Central memory CD8-positive, alpha-beta T cell (primary cell): ENCODE data around the gene GRPR.

Experiments used
- ATAC-seq: fragments of 150-1000 bp; cut with Tn5 transposase; replicated peaks from 2 replicates; pipeline ENCODE4 v1.10.0; 2022; ENCODE audit warnings: mild to moderate bottlenecking, moderate FRiP score, moderate number of reproducible peaks; ENCODE audit not compliant: poor library complexity, severe bottlenecking; ENCODE audit errors: extremely low read depth
- DNase-seq, 2 donors: peaks; one replicate each; pipeline ENCODE4 v3.0.0; 2021; ENCODE audit warnings: low spot score in 2 of 2
- H3K27ac Mint-ChIP-seq: one replicate; pipeline ENCODE4 v1.8.0; 2022; ENCODE audit warnings: low read depth, mild to moderate bottlenecking, moderate library complexity, mixed read lengths
- H3K27me3 Mint-ChIP-seq: one replicate; pipeline ENCODE4 v1.8.0; 2022; ENCODE audit warnings: mixed read lengths
- H3K36me3 Mint-ChIP-seq: one replicate; pipeline ENCODE4 v1.8.0; 2022; ENCODE audit warnings: mild to moderate bottlenecking, moderate library complexity, mixed read lengths; ENCODE audit not compliant: insufficient read depth
- H3K4me1 Mint-ChIP-seq: one replicate; pipeline ENCODE4 v1.8.0; 2022; ENCODE audit warnings: mixed read lengths
- H3K4me3 Mint-ChIP-seq: one replicate; pipeline ENCODE4 v1.8.0; 2022; ENCODE audit warnings: mild to moderate bottlenecking, moderate library complexity, mixed read lengths
- H3K9me3 Mint-ChIP-seq: one replicate; pipeline ENCODE4 v1.8.0; 2022; ENCODE audit warnings: mixed read lengths

GRPR gene

DNA sequence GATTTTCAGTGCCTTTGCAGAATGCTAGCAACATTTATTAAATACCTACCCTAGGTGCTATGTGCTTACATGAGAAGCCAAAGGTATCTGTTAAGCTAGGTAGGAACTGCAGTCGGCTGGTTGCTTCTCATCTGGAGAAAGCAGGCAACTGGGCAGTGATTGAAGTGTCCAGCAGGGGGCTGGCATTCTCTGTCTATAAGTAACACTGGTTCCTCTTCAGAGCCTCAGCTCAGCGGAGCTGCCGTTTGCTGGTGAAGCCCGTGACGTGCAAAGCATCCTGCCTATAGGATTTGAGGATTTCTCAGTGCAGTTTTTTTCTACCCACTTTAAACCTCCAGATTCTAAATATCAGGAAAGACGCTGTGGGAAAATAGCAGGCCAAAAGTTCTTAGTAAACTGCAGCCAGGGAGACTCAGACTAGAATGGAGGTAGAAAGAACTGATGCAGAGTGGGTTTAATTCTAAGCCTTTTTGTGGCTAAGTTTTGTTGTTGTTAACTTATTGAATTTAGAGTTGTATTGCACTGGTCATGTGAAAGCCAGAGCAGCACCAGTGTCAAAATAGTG, at the start of gene GRPR:
Gene GRPR, plus strand, starts transcription at position 344 of the 565 bp plus-strand sequence. CDS start 389 bp downstream, outside the sequence.
- no peak within 1 kb of the TSS for H3K27ac Mint-ChIP-seq
- no peaks in the 10 kb centered on the region for H3K9me3 Mint-ChIP-seq
- no peaks in the 10 kb centered on the region for H3K36me3 Mint-ChIP-seq
- H3K4me1 Mint-ChIP-seq, result peaks cover 7% of the 10 kb centered on the region
- H3K27me3 Mint-ChIP-seq, result peaks cover 15% of the 10 kb centered on the region
- no peak within 1 kb of the TSS for H3K4me3 Mint-ChIP-seq
- DNase-seq (peak; percentile 13), ATAC-seq (peak; percentile 62)

DNA sequence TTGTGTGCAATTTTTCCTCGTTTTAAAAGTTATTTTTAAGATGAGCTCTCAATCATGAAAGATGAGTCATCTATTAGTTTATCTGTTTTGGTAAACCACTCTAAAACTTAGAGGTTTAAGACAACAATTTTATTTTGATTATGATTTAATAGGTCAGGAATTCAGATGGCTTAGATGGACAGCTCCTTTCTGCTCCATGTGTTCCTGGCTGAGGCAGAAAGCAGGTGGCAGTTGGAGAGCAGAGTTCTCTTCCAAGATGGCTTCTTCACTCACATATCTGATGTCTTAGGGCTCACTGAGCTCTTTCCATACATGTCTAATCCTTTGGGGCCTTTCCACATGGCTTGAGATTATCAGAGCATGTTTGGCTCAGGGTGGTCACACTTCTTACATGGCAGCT, 48.3 kb upstream of the GRPR start:
- Mint-ChIP-seq H3K36me3 (no peaks in the 10 kb centered on the region), H3K4me3 (no peak overlapping the region), H3K4me1 (no peaks in the 10 kb centered on the region), H3K27me3 (peaks cover 38% of the 10 kb centered on the region), H3K9me3 (no peaks in the 10 kb centered on the region), H3K27ac (no peak overlapping the region)
- ATAC-seq, result no peak
- DNase-seq, result no peak

DNA sequence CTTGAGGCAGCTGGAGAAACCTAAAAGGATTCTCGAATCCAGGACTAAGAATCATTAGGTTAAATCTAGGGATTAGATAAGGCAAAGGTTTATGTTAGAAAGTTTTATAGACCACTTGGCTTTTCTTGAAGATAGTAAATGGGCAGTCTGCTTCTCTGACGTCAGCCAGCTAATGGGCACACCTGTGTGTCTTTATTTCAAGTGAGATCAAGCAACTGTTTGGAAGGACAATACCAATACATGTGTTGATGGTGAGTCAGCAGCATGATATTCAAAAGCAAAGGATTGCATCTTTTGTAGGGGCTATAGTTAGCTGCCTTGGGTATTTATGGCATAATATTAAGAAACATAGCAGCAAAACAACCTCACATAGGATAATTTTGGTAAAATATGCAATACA, 46.5 kb upstream of the GRPR start:
- no peak overlapping the region for H3K4me3 Mint-ChIP-seq
- no peaks in the 10 kb centered on the region for H3K9me3 Mint-ChIP-seq
- H3K4me1 Mint-ChIP-seq, result no peaks in the 10 kb centered on the region
- DNase-seq, result no peak
- no peaks in the 10 kb centered on the region for H3K36me3 Mint-ChIP-seq
- H3K27me3 Mint-ChIP-seq, result peaks cover 34% of the 10 kb centered on the region
- H3K27ac Mint-ChIP-seq, result no peak overlapping the region
- ATAC-seq, result no peak

DNA sequence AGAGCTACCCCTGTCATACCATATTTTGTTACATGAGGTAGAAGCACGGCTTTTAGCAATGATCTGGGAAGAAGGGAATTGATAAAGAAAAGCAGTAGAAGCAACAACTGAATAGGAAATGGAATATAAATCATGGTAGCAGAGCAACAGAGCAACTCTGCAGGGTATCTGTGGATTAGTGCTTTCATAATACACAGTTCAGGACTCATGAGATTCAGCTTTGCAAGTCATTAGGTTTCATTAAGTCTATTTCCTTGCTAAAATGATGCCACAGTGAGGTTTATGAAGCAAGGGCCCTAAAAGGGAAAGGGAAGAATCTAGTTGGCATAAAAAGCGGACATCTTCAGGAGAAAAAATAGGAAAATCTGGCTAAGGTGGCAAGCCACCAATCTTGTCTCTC, 45.6 kb upstream of the GRPR start:
- Mint-ChIP-seq H3K27ac (no peak overlapping the region), H3K9me3 (no peaks in the 10 kb centered on the region), H3K27me3 (peaks cover 24% of the 10 kb centered on the region), H3K4me3 (no peak overlapping the region), H3K36me3 (no peaks in the 10 kb centered on the region), H3K4me1 (no peaks in the 10 kb centered on the region)
- ATAC-seq (no peak), DNase-seq (no peak)

DNA sequence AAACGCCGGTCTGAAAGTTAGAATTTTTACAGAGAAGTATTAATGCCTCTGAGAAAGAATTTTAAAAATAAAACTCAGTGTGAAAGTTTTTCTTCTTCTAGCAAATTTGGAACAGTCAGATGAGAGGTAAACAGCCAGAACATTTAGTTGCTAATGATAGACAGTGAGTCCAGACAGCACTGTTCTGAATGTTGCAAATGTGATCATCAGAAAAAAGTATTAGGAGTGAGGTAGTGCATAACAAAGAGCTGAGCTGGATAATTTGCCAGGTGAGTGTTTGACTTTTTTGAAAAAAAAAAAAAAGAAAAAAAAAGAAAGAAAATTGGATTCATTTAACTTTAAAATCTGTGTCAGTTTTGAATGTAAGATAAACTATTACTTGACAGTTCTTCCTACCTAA, 42.0 kb upstream of the GRPR start:
- no peak overlapping the region for H3K27ac Mint-ChIP-seq
- no peaks in the 10 kb centered on the region for H3K36me3 Mint-ChIP-seq
- peaks cover 18% of the 10 kb centered on the region for H3K27me3 Mint-ChIP-seq
- ATAC-seq, result no peak
- no peaks in the 10 kb centered on the region for H3K4me1 Mint-ChIP-seq
- no peak for DNase-seq
- no peak overlapping the region for H3K4me3 Mint-ChIP-seq
- no peaks in the 10 kb centered on the region for H3K9me3 Mint-ChIP-seq

DNA sequence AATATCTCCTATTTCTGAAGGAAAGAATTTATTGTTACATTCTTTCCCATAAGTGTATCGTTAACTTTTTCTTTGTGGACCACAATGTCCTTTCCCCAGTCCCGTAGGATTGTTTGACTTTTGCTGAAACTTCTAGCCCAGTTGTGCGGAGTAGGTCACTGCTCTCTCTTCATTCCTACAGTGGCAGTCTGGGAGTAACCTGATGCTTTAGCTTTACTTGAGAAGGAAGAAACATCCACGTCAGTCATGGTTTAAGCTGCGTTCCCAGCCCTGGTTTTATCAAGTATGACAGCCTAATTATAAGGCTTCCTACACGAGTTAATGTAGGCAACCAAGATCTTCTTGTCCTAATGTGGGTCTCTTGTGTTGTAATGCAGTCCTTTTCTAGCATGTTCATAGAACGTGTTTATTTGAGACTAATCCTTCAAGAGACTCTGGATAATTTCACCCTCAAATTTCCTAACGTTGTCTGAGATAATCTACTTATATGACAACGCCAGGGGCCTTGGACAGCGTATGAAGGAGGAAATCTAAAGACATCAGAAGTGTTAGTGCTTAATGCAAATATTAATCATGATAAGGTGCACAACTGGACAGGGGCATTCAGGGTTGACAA, 40.8 kb upstream of the GRPR start:
- no peak overlapping the region for H3K4me3 Mint-ChIP-seq
- no peak for DNase-seq
- H3K27me3 Mint-ChIP-seq, result peaks cover 12% of the 10 kb centered on the region
- ATAC-seq, result no peak
- no peaks in the 10 kb centered on the region for H3K4me1 Mint-ChIP-seq
- no peak overlapping the region for H3K27ac Mint-ChIP-seq
- no peaks in the 10 kb centered on the region for H3K9me3 Mint-ChIP-seq
- no peaks in the 10 kb centered on the region for H3K36me3 Mint-ChIP-seq

DNA sequence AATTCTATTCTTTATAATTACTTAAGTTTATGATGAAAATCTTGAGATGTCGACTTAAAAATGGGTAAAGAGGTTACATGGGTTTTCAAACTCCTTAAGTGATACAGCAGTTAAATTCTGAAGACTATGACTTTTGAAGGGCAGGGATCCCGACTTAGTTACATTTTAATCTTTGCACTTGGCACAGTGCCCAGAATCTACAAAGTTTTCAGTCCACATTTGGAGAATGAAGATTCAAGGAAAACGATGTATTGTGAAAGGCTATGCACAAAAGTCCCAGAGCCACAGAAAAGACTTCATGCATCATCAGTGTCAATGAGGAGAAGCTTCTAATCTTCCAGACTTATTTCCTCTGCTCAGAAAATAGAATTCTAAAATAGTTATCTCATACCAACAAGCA, 36.3 kb upstream of the GRPR start:
- Mint-ChIP-seq H3K27ac (no peak overlapping the region), H3K27me3 (peaks cover 11% of the 10 kb centered on the region), H3K9me3 (no peaks in the 10 kb centered on the region), H3K4me3 (no peak overlapping the region), H3K36me3 (no peaks in the 10 kb centered on the region), H3K4me1 (no peaks in the 10 kb centered on the region)
- DNase-seq (no peak), ATAC-seq (no peak)

DNA sequence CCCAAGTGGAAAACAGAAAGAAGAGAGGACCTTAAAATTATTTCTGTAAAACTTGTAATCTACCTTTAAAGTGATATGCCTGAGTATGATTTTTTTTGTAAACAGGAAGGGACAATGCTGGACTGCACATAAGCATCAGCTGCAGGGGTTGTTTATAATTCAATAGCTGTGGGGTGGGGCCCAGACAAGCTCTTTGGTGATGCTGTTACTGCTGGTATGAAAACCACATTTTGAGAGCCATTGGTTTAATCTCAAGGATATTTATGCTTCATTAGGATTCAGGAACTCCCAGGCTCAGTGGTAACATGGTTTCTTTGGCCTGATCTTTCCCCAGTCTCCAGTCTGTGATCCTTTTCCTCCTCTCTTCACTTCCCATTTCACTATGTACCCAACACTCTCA, 34.3 kb upstream of the GRPR start:
- H3K27me3 Mint-ChIP-seq, result peaks cover 13% of the 10 kb centered on the region
- DNase-seq (no peak), ATAC-seq (no peak)
- no peaks in the 10 kb centered on the region for H3K36me3 Mint-ChIP-seq
- H3K27ac Mint-ChIP-seq, result no peak overlapping the region
- no peak overlapping the region for H3K4me3 Mint-ChIP-seq
- no peaks in the 10 kb centered on the region for H3K9me3 Mint-ChIP-seq
- H3K4me1 Mint-ChIP-seq, result no peaks in the 10 kb centered on the region

DNA sequence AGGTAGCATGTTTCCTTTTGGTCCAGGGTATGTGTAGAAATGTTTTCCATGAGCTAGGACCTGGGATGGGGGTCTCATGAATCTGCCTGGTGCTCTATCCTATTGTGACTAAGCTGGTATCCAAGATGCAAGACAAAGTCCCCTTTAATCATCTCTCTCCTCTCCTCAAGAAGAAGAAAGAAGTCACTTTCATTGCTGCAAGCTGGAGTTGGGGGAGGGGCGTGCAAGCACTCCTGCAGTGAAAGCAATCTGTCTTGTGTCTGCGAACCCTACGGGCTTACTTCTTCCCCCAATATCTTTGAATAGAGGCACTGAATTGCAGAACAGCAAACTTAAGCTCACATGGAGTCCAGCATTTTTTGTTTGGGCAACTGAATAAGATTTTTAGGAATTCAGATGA, 27.2 kb upstream of the GRPR start:
- ATAC-seq (no peak), DNase-seq (no peak)
- H3K9me3 Mint-ChIP-seq, result no peaks in the 10 kb centered on the region
- H3K4me3 Mint-ChIP-seq, result no peak overlapping the region
- H3K27me3 Mint-ChIP-seq, result peaks cover 10% of the 10 kb centered on the region
- H3K36me3 Mint-ChIP-seq, result no peaks in the 10 kb centered on the region
- no peaks in the 10 kb centered on the region for H3K4me1 Mint-ChIP-seq
- H3K27ac Mint-ChIP-seq, result no peak overlapping the region

DNA sequence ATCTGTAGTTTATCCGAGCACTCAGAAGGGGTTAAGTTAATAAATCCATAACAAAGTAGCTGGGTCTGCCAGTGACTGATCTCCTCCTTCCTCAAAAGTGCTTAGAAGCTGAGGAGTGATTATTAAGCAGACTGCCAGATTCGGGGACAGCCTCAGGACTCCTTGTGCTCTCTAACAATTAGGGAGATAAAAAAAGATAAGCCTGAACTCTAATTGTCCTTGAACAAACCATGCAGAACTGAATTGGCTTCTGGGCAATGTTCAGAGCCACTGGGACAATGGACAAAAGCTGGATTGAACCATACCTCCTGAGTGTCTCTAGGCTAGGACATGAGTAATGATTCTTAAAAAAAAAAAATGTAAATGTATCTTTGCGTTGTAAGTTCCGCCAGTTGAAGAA, 22.7 kb upstream of the GRPR start:
- Mint-ChIP-seq H3K9me3 (no peaks in the 10 kb centered on the region), H3K4me3 (no peak overlapping the region)

DNA sequence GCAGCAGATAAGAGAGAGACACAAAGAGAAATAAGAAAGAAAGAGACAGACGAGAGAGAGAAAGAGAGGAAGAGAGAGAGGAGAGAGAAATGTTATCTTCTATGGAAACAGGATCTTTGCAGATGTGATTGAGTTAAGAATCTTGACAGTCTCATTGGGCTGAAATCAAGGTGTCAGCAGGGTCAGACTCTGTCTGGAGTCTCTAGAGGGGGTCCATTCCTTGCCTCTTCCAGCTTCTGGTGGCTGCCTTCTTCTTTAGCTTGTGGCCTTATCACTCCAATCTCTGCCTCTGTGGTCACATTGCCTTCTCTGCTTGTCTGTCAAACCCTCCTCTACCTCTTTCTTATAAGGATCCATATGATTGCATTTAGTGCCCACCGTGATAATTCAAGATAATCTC, 21.8 kb upstream of the GRPR start:
- H3K4me3 Mint-ChIP-seq, result no peak overlapping the region
- no peak for ATAC-seq
- no peak for DNase-seq
- no peaks in the 10 kb centered on the region for H3K9me3 Mint-ChIP-seq
- no peak overlapping the region for H3K27ac Mint-ChIP-seq
- no peaks in the 10 kb centered on the region for H3K36me3 Mint-ChIP-seq
- no peaks in the 10 kb centered on the region for H3K4me1 Mint-ChIP-seq
- no peaks in the 10 kb centered on the region for H3K27me3 Mint-ChIP-seq

More for the DNA sequence above, 22.7 kb upstream of the GRPR start:
- no peaks in the 10 kb centered on the region for H3K36me3 Mint-ChIP-seq
- DNase-seq (no peak), ATAC-seq (no peak)
- no peaks in the 10 kb centered on the region for H3K27me3 Mint-ChIP-seq
- no peak overlapping the region for H3K27ac Mint-ChIP-seq
- H3K4me1 Mint-ChIP-seq, result no peaks in the 10 kb centered on the region

DNA sequence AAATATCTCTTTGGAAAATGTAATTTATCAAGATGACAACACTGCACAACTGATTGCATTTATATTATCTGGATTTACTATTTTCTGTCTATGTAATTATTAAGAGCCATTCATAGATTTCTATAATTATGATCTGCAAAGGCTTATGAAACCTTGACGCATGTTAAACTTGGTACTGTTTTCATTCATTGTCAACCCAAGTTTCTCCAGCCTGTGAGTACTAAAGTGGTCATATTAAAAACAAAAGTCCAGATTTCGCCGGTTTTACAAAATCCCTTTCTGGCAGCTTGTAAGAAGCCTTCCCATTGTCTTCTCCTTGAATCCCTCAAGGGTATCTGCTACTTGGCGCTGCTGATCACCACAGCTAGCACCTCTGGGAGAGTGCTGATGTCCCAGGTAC, 19.7 kb upstream of the GRPR start:
- Mint-ChIP-seq H3K9me3 (no peaks in the 10 kb centered on the region), H3K27me3 (no peaks in the 10 kb centered on the region), H3K4me3 (no peak overlapping the region), H3K4me1 (no peaks in the 10 kb centered on the region), H3K27ac (no peak overlapping the region), H3K36me3 (no peaks in the 10 kb centered on the region)
- DNase-seq, result no peak
- no peak for ATAC-seq

DNA sequence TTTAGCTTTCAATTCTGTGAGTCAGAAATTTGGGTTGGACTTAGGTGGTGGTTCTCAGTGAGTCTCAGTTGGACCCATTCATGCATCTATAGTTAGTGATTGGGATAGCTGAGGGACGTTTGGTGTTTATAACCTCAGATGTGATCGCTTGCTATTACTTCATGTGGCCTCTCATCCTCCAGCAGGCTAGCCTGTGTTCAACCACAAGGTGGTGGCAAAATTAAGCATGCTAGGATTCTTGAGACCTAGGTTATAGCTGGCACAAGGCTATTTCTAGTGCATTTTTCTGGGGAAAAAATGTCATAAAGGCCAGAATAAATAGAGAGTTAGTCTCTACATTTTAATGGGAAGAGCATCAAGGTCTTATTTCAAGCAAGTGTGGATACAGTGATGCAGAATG, 10.9 kb upstream of the GRPR start:
- ATAC-seq (no peak), DNase-seq (no peak)
- Mint-ChIP-seq H3K9me3 (no peaks in the 10 kb centered on the region), H3K27ac (no peak overlapping the region), H3K4me3 (no peak overlapping the region), H3K36me3 (peaks cover 2% of the 10 kb centered on the region), H3K4me1 (no peaks in the 10 kb centered on the region), H3K27me3 (no peaks in the 10 kb centered on the region)
